ENCODE data around the gene RP2. TPM values are rescaled to one million over a fixed set of nuclear protein-coding genes. Genes with fewer than 3 reads are reported as not detected.

RP2 gene
- total and polyA plus RNA-seq, 11 donors: 1.8 to 9.0 (median 3.6) TPM

DNA sequence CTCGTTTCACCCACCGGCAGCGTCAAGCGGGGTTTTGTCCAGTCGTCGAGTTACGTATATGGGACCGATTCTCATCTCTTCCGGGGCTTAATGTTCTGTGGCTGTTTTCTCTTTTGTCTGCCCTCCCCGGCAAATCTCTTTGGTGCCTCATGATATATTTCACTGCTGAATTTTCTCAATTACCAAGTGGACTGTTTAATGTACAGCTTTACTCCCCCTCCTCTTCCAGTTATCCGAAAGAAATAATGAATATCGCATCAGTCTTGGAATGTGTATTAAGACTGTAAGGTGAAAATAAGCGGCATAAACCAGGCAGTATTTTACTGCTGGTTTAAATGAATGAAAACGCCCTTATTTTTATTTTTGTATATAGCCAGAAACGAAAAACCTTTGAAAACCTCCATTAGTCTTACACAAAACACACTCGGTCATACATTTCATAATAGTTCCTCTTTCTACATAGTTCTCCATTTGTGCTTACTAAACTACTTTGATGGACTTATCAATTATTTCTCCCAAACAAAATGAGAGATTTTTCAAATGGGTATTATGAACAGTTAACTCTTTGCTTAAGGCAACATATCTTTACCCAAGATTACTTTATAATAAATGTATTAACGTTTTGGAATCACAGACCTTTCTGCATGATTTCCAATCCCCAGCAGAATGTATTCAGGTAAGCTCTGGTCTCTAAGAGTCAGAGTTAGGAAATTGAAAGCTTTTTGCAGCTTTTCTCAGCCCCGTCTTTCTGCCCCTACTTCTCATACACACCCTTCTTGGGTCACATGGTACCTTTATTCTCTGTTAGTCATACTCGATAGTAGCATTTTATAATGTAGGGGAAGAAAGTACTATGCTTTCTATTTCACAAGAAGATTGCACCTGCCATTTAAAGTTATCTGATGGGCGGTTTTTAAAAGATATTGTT lies 979 bp downstream of the RP2 start:
- intact Hi-C loops (cut with DNase I): no loop called here
- Histone ChIP-seq H3K4me3 (peak overlapping the region; percentile 46 to 99 (median 80)), H3K9me3 (no peaks in the 10 kb centered on the region), H3K27me3 (peaks cover 0 to 3% (median 0%) of the 10 kb centered on the region in 9 donors), H3K27ac (peak overlapping the region; percentile 72 to 93 (median 87)), H3K36me3 (no peaks in the 10 kb centered on the region), H3K4me1 (peaks cover 0 to 27% (median 5%) of the 10 kb centered on the region in 12 donors)
- no peak for TF ChIP-seq POLR2A (IDR thresholded peaks at IDR 0.05)
- ATAC-seq (peak in 1 of 4 donors; percentile 6), DNase-seq (no peak)
- WGBS, 4 donors: 3 to 46% (median 17%) methylated on average over 20 of the region's 20 CpGs

GRCh38 chrX:46838486-46838870 lies 1.6 kb downstream of the RP2 start:
- Histone ChIP-seq H3K36me3 (no peaks in the 10 kb centered on the region), H3K27me3 (peaks cover 0 to 3% (median 0%) of the 10 kb centered on the region in 9 donors), H3K9me3 (no peaks in the 10 kb centered on the region), H3K4me1 (peaks cover 0 to 27% (median 5%) of the 10 kb centered on the region in 12 donors), H3K4me3 (peak overlapping the region in 9 of 12 donors; percentile 6 to 99 (median 84)), H3K27ac (peak overlapping the region in 1 of 12 donors; percentile 93)
- WGBS, 4 donors: 20 to 50% (median 26%) methylated on average over 1 of the region's 1 CpG
- TF ChIP-seq POLR2A (IDR thresholded peaks at IDR 0.05): no peak
- no peak for TF ChIP-seq CTCF (IDR thresholded peaks at IDR 0.05)
- DNase-seq (no peak), ATAC-seq (no peak)
- intact Hi-C loops (cut with DNase I): no loop called here

GRCh38 chrX:46838974-46839480 lies 2.2 kb downstream of the RP2 start:
- H3K9me3 ChIP-seq: no peaks in the 10 kb centered on the region
- DNase-seq (no peak), ATAC-seq (no peak)
- 70 to 100% (median 94%) methylated on average over 1 of the region's 1 CpG for WGBS, 4 donors
- peaks cover 0 to 3% (median 0%) of the 10 kb centered on the region in 9 donors for H3K27me3 ChIP-seq
- no peak overlapping the region for H3K27ac ChIP-seq
- TF ChIP-seq CTCF (IDR thresholded peaks at IDR 0.05) (no peak), POLR2A (IDR thresholded peaks at IDR 0.05) (no peak)
- H3K36me3 ChIP-seq: no peaks in the 10 kb centered on the region
- peak overlapping the region in 2 of 12 donors; percentile 78 to 86 for H3K4me3 ChIP-seq
- intact Hi-C loops (cut with DNase I): no loop called here
- peaks cover 0 to 27% (median 5%) of the 10 kb centered on the region in 12 donors for H3K4me1 ChIP-seq

GRCh38 chrX:46840946-46841345 lies 4.1 kb downstream of the RP2 start:
- no peak for ATAC-seq
- no peaks in the 10 kb centered on the region for H3K36me3 ChIP-seq

GRCh38 chrX:46841346-46841745 lies 4.5 kb downstream of the RP2 start:
- Histone ChIP-seq H3K9me3 (no peaks in the 10 kb centered on the region), H3K4me3 (no peak overlapping the region), H3K4me1 (peaks cover 0 to 27% (median 5%) of the 10 kb centered on the region in 12 donors), H3K27me3 (peaks cover 0 to 3% (median 0%) of the 10 kb centered on the region in 9 donors), H3K36me3 (no peaks in the 10 kb centered on the region), H3K27ac (no peak overlapping the region)
- intact Hi-C loops (cut with DNase I): no loop called here
- DNase-seq (peak in 2 of 5 donors; percentile 19 to 33), ATAC-seq (no peak)
- TF ChIP-seq POLR2A (IDR thresholded peaks at IDR 0.05) (no peak), CTCF (IDR thresholded peaks at IDR 0.05) (no peak)
- 47 to 73% (median 58%) methylated on average over 1 of the region's 1 CpG for WGBS, 4 donors

More at GRCh38 chrX:46840946-46841345, 4.1 kb downstream of the RP2 start:
- Histone ChIP-seq H3K9me3 (no peaks in the 10 kb centered on the region), H3K27ac (no peak overlapping the region), H3K4me3 (no peak overlapping the region), H3K4me1 (peaks cover 0 to 27% (median 5%) of the 10 kb centered on the region in 12 donors), H3K27me3 (peaks cover 0 to 3% (median 0%) of the 10 kb centered on the region in 9 donors)
- no peak for DNase-seq
- 32 to 78% (median 53%) methylated on average over 1 of the region's 1 CpG for WGBS, 4 donors
- intact Hi-C loops (cut with DNase I): no loop called here
- TF ChIP-seq POLR2A (IDR thresholded peaks at IDR 0.05): no peak

Data from heart left ventricle (tissue), 16 donors.